Stimulated activated CD8-positive, alpha-beta memory T cell treated with anti-CD3 and anti-CD28 coated beads, Interleukin-2, amount 100 ng/mL, for 1 hour (primary cell): ENCODE results near the gene RABL2B.

Experiments used
- DNase-seq, 2 donors: peaks; one replicate each; pipeline ENCODE4 v3.0.0-alpha.2; 2020; ENCODE audit warnings: low read depth in 2 of 2

Gene RABL2B

DNA sequence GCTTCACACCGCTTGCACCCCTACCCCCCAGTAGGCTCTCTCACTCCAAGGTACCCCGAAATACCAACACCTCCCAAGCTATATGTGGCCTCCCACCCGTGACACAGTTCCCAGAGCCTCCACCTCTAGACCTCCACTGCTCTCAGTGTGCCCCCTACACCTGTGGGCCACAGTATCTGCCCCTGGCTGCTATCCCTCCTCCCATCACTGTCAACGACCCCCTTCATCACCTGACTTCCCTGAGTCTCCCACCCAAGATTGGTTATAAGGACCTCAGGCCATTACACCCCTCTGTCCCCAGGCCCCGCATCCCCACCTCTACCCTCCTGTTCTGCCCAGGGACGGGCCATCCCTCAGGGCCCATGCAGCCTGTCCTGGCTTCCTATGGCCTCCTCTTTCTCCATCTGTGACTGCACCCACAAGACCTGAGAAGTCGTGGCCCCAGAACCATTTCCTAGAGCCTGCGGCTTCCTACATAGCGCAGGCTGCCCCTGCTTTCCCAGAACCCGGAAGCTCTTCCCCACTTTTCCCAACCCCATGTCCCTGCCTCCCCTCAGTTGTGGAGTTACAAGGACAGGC lies 44.7 kb downstream of the RABL2B start:
- DNase-seq = no peak

DNA sequence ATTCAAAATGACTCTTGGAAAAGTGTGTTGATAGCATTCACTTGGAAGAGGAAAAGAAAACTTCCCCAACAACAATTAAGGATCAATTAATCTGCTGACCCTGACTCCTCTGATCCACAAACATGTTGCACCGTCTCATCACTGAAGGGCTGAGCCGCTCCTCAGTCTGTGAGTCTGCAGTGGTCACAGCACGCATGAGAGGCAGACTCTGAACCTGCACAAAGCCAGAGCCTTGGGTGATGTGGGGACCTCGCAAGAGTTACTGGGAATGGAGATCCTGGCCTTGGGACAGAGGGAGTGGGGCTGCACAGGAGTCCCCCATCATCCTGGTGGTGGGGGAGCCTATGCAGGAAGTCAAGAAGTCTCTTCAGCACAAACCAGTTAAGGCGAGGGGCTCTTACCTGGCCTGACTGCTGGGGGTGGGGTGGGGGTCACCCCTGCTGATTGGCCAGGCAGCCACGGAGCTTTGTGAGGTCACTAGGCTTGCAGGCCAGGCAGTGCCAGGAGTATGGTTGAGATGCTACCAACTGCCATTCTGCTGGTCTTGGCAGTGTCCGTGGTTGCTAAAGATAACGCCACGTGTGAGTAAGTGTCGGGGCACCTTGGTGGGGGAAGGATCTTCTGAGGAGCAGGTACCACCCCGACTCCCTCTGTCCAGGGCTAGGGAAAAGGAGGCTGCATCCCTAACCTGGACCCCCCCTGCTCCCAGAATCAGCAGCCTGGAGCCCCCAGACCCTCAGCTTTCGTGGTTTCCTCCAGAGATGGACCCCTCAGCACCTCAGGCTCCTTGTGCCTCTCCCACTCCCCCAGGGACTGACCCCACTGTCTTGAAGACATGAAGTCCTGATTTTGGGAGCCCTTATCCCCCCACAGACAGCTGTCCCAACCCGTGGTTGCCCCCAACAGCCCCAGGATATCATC lies 45.4 kb downstream of the RABL2B start, which contains the start of gene ACR:
Gene ACR, plus strand, starts transcription at position 477 of the 921 bp plus-strand sequence. Its CDS starts 32 bp downstream, at position 509.
- no peak for DNase-seq

DNA sequence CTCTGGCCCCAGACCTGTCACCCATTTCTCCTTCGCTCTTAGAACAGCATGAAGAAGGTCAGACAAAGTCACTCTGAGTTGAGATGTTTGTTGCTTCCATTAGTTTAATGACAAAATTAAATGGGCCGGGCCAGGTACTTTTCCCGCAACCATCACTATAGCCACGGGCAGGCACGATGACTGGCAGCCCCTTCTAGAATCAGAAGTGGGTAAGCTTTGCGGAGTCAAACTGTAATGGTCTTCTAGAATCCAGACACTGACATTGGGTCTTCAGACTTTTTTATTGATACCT lies 47.8 kb downstream of the RABL2B start:
- no peak for DNase-seq

DNA sequence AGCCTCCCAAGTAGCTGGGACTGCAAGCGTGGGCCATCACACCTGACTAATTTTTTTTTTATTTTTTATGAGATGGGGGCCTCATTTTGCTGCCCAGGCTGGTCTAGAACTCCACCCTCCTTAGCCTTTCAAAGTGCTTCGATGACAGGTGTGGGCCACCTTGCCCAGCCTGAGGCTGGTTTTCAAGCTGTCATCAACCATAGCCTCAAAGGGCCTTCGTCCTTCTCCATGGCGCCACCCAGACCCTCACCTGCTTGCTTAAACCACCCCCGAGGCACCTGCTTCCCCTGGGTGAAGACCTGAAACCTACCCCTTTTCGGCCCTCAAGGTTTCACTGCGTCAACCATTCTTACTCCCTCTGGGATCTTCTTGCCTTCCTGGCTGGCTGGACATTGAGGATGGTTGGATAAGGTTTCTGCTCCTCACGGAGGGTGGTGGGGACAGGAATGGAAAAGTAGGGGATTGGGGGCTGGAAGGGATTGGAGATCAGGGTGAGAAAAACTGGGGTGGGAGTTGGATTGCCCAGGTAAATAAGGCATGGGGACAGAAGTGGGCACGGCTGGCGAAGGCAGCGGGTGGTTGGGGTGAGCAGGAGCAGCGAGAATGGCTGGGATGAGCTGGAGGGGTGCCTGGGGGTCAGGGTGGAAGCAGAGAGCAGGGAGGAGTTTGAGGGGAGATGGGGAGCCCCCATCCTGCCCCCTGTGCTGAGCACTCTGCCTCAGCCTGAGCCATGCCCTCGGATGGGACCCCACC lies 48.3 kb downstream of the RABL2B start:
- DNase-seq = no peak

DNA sequence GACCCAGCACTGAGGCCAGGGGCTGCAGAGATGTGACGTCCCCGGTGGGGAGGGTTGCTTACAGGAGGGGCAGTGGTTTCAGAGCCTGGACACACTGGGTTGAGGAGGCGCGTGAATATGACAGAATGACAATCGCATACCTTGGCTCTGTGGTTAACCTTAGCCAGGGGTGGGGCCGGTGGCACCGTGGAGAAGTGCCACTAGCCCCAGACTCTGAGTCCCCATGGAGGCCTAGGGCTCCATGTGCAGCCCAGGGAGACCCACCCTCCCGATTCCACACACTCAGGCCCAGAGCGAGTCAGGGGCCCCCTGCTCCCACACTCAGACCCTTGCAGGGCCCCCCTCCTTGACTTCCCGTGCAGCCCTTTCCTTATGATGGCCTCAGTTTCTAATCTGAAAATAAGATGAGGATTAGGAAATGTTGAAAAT lies 49.1 kb downstream of the RABL2B start:
- DNase-seq = no peak

- DNase-seq = no peak
These were observed 49.7 kb downstream of the RABL2B start for GRCh38 chr22:50733521-50734342.

DNA sequence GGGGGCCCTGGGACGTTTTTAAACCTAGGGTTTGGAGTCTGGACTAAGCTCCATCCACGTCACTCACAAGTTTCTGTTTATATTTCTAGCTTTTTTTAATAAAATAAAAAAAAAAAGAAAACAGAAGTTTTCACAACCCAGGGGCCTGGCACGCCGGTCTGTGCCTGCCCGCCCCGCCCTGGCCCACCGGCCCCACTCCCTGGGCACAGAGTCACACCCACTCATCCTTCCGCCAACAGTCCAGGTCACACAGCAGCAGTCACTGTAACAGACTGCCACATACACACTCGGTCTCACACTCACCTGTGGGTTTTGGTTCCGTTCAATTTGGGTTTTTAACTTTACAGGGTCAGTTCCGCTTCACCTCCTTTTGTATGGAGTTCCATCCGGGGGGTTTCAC lies 50.8 kb downstream of the RABL2B start:
- DNase-seq = no peak

DNA sequence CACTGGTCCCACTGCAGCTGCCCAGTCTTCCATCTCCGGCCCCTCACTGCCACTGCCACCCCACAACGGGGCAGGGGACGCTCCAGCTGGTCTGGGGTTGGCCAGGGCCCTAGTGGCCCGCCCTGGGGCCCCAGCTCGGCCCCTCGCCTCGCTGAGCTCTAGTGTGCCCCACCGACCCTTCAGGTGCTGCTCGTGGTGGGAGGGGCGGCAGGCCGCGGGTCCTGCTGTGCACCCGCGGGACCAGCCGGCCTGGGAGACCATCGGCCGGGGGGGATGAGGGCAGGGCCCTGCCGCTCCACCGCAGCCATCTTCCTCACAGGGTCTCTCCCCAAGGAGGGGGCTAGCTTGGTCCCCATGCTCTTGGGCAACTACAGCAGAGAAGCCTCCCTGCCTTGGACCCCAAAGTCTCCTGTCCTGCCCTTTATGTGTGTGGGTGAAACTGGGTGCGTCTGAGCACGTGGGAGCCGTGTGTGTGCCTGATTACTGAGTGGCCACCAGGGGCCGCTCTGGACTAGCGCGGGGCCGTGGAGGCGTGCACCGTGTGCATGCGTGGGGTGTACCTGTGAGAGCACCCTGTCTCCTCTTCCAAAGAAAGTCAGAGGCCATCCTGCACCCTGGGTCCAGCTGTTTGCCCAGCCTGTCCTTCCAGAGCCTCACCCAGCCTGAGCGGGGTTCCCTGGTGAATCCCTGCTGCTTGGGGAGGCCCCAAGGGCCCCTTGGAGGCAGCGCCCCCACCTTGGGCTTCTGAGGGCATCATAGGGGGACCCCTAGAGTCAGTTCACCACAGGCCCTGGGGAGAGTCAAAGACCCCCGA lies 51.4 kb downstream of the RABL2B start:
- DNase-seq = peak; percentile 14 to 31

DNA sequence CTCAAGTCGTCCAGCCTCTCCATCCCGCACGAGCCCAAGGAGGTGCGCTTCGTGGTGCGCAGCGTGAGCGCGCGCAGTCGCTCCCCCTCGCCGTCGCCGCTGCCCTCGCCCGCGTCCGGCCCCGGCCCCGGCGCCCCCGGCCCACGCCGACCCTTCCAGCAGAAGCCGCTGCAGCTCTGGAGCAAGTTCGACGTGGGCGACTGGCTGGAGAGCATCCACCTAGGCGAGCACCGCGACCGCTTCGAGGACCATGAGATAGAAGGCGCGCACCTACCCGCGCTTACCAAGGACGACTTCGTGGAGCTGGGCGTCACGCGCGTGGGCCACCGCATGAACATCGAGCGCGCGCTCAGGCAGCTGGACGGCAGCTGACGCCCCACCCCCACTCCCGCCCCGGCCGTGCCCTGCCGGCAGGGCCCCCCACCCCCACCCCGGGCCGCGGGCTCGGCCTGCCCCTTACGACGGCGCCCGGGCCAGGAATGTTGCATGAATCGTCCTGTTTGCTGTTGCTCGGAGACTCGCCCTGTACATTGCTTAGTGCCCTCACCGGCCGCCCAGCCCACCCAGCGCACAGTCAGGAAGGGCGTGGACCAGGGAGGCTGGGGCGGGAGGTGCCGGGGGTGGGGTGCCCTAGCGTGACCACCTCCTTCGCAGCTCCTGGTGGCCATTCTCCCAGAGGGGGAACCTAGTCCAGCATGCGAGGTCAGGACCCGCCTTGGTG lies 52.3 kb downstream of the RABL2B start:
- no peak for DNase-seq

- DNase-seq = no peak
These were observed 53.2 kb downstream of the RABL2B start for GRCh38 chr22:50730013-50730891.

GRCh38 chr22:50729391-50730012 lies 53.9 kb downstream of the RABL2B start:
- DNase-seq = no peak

DNA sequence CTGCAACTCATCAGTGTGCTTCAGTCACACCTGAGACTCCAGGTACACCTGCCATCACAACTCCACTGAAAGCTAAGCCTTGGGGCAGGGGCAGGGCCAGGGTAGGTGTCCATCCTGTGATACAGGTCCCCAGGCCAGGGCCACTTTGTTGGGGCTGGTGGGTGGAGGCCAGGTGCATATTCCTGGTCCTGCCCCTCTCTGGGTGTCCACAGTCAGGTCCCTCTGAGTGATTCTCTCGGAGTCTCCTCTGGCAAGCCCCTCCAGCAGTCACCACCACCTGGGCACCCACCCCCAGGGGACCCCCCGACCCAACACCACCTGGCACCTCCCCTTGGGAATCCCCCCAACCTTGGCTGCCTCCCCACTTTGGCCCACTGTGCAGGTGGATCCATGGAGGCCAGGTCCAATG lies 54.9 kb downstream of the RABL2B start:
- no peak for DNase-seq

- no peak for DNase-seq
These were observed 55.5 kb downstream of the RABL2B start for GRCh38 chr22:50727678-50728522.

- no peak for DNase-seq
These were observed 56.6 kb downstream of the RABL2B start for GRCh38 chr22:50726643-50727340.

DNA sequence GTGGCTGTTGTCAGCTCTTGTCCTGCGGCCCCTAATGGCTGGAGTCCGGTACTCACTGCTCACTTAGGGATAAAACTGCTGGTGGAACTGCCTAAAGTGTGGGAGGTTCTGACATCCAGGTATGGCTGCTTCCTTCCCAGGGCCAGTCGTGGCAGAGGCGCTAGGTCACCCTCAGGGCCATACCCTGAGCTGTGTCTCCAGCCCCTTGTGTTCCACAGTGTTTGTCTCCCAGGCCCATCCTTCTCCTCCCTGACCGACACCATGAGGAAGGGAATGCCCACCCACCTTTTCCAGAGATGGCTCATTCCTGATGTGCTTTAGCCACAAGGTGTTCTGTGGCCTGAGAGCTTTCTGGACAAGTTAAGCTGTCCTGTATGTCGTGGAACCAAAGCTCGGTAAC lies 57.8 kb downstream of the RABL2B start:
- DNase-seq = no peak

GRCh38 chr22:50724616-50725015 lies 58.8 kb downstream of the RABL2B start:
- no peak for DNase-seq

DNA sequence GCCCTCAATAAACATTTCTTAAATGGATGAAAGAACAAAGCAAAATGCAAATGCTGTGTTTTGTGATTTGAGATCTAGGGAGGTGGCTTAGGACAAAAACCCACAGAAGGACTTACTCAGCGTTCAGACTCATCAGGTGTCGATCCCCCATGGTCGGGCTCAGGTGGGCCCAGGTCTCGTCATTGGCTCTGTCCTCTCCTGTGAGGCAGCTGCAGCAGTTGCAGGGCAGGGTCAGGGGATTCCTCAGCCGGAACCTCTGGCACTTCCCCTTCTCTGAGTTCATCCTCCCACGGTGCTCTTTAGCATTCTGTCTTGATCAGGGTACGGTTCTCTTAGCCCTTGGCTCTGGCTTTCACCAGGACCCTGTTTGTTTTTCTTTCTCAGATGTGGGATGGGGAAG lies 59.4 kb downstream of the RABL2B start:
- DNase-seq = no peak
